GM19463 (cell line): ENCODE results near the gene FPR3.
"Not testable (repeated sequence)": the region's sequence is repeated elsewhere in the genome, so short reads cannot be mapped to it uniquely, and the experiment has no call there.

Experiments used
- ATAC-seq: cut with Tn5 transposase; IDR thresholded peaks from one replicate; pipeline ENCODE4 v1.9.1; 2021; ENCODE audit warnings: mild to moderate bottlenecking, moderate library complexity; ENCODE audit not compliant: unreplicated experiment

The FPR3 gene

DNA sequence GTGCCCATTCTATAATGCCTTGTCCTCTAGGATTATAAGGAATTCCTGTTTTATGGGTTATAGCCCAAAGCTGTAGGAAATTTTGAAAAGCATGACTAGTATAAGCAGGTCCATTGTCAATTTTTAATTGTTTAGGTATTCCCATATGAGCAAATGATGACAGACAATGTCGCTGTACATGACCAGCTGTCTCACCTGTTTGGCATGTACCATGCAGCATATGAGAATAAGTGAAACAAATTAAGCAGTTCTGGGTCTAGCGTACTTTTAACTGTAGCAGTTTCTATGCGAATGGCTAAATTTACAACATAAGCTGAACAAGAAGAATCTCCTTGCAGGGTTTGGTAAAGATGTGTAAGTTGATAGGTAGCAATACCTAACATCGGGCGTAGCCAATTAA, 11.6 kb downstream of the FPR3 start:
- not testable (repeated sequence) for ATAC-seq

GRCh38 chr19:51807111-51807701, 12.2 kb downstream of the FPR3 start:
- ATAC-seq, result no peak

DNA sequence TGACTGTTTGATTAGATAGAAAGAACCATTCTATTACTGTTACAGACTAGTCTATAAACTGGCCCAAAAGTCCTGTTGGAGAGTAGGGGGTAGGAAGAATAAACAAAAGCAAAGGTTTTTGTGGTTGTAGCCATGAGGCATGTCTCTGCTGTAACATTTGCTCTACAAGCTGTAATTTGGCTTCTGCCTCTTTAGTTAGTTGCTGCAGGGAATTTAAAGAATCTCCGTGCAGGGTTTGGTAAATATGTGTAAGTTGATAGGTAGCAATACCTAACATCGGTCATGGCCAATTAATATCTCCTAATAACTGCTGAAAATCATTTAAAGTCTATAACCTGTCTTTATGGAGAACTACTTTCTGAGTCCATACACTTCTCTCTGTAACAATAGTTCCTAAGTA, 13.0 kb downstream of the FPR3 start:
- no peak for ATAC-seq

- ATAC-seq, result no peak
These were observed 13.5 kb downstream of the FPR3 start for GRCh38 chr19:51808333-51808986.

GRCh38 chr19:51809787-51810186, 14.8 kb downstream of the FPR3 start:
- no peak for ATAC-seq

DNA sequence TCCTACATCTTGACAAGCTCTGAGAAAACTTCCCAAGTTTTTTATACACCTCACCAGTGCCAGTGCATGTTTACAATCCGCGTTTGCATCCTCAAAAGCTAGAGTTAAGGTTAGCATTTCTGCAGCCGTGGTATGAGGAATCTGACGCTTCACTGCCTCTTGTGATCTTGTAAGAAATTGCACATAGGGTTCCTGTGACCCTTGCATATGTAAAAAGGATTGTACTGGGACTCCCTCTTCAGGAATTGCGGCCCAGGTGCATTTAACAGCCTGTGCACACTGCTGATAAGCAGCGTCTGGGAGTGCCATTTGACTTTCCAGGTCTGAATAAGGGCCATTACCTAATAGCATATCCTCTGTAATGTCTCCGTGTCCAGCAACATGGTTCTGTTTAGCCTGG, 15.3 kb downstream of the FPR3 start:
- no peak for ATAC-seq

- no peak for ATAC-seq
These were observed 16.4 kb downstream of the FPR3 start for GRCh38 chr19:51811344-51811743.

DNA sequence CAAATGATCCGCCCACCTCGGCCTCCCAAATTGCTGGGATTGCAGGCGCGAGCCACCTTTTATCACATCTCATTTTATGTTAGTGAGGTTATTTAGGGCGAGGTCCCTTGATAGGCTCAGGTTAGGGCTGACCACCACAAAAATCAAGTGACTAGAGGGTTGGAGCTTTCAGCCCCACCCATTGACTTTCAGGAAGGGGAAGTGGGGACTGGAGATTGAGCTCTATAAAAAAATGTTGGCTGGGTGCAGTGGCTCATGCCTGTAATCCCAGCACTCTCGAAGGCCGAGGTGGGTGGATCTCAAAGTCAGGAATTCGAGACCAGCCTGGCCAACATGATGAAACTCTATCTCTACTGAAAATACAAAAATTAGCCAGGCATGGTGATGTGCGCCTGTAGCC, 20.1 kb downstream of the FPR3 start:
- no peak for ATAC-seq

- ATAC-seq, result no peak
These were observed 21.8 kb downstream of the FPR3 start for GRCh38 chr19:51816711-51817110.

GRCh38 chr19:51820011-51820410, 25.1 kb downstream of the FPR3 start:
- ATAC-seq, result no peak

DNA sequence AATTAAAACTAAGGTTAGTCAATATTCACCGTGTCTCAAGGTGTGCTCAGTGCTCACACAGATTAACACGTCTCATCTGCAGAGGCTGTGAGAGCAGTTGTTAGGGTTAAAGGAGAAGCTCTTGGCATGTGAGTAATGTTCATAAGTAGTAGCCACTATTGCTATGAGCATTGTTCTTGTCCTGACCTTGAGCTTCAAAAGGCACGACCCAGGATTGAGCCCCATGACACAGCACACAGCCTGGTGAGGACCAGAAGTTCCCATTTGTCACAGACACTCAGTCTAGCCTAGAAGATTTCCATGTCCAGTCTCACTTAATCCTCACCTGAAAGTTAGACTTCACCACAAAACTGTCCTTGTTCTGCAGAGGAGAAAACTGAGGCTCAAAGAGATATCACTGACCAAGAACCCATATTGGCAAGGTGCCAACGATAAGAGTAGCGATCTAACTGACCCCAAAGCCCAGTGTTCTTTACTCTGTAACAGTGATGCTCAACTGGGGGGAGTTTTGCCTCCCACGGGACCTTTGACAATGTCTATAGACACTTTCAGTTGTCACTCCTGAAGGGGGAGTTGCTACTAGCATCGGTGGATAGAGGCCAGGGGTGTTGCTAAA, 26.0 kb downstream of the FPR3 start:
- no peak for ATAC-seq

GRCh38 chr19:51821456-51821855, 26.5 kb downstream of the FPR3 start:
- ATAC-seq, result no peak

DNA sequence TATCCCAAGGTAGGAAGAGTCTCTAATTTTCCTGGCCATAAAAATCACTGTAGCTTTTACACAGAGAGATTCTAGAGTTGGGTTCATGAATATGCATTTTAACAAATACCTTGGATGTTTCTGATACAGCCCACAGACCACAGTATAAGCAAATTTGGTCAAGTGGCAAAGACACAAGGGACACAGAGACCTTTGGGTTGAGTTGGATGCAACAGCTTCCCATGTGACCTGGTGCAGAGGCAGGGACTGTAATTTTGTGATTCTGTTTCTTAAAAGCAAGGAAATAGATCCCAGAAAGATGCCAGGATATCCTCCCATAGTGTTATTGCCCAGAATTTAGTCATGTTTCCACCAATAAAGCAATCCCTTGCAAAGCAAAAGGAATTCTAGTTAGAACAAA, 27.0 kb downstream of the FPR3 start:
- ATAC-seq, result no peak

DNA sequence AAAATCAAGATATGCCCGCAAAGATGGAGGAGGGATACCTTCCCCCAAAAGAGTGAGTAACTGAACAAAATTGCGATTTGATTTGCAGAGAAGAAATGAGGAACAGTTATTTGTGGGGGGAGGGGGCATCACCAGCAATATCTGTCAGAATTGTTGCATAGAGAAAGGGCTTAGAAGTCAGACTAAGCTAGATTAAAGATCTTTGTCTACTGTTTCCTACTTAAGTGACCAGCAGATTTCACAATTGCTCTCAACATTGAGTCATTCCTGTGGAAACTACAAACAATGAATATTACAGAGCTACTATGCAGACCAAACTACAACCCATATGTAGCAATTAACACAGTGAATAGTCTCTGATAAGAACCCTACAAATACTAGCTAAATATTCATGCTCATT, 27.4 kb downstream of the FPR3 start:
- ATAC-seq, result no peak

GRCh38 chr19:51822946-51823345, 28.0 kb downstream of the FPR3 start:
- no peak for ATAC-seq

GRCh38 chr19:51824281-51825005, 29.5 kb downstream of the FPR3 start:
- no peak for ATAC-seq

GRCh38 chr19:51830274-51830673, 35.3 kb downstream of the FPR3 start:
- no peak for ATAC-seq

GRCh38 chr19:51837145-51837544, 42.2 kb downstream of the FPR3 start:
- no peak for ATAC-seq

DNA sequence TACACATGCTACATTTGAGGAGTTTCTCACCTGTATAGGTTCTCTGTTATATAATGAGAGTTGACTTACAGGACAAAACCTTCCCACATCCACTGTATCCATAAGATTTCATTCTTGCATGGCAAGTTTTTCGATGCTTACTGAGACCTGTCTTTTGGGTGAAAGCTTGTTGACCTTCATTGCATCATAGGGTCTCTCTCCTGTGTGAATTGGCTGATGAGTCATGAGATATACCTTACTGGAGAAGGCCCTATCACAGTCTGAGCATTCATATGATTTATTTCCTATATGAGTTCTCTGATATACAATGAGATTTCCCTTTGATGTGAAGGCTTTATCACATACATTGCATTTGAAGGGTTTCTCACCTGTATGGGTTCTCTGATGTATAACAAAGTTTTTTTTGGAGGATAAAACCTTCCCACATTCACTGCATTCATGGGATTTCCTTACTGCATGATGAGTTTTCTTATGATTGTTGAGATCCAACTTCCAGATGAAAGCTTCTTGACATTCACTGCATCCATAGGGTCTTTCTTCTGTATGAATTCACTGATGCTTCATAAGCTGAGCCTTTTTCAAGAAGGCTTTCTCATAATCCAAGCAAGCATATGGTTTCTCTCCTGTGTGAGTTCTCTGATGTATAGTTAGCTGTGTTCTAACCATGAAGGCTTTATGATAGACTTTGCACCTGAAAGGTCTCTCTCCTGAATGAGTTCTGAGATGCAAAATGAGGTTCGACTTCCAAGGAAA, 67.1 kb downstream of the FPR3 start:
- ATAC-seq, result no peak

GRCh38 chr19:51873097-51873496, 78.1 kb downstream of the FPR3 start:
- ATAC-seq, result no peak
